ENCODE results near the gene PDE1C. TPM values are rescaled to one million over a fixed set of nuclear protein-coding genes. Genes with fewer than 3 reads are reported as not detected.

The PDE1C gene
- polyA plus RNA-seq, 1 of the 3 experiments (the other 2 are of a cell fraction): 4.6 TPM

DNA sequence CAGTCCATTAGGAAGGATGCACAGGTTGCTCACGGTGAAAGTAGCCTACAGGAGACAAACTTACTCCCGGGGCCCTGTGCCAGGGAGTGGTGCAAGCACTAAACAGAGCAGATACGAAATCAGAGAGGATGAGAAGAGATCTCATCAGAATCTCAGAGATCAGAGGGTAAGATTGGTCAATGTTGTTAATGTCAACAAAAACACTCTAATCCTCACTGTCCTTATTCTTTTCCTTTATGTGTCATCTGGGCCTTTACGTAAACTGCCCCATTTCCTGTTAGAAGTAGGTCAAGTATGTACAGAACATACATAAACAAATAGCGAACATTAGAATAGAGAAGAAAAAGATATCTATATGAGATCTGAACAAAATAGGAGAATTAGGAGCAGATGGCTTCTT is 220.1 kb downstream of the PDE1C start:
- Histone ChIP-seq H3K27me3 (ENCODE audit: insufficient read depth) (no peaks in the 10 kb centered on the region), H4K20me1 (ENCODE audit: insufficient read depth) (no peaks in the 10 kb centered on the region), H3K9me2 (no peaks in the 10 kb centered on the region), H3K9ac (no peak overlapping the region), H3K4me3 (ENCODE audit: low read depth in 2 of 2, low read length in 1 of 2) (no peak overlapping the region), H3K27ac (ENCODE audit: low read depth in 2 of 2, low read length in 1 of 2) (no peak overlapping the region), H3K79me2 (ENCODE audit: insufficient read depth) (no peaks in the 10 kb centered on the region), H3K9me3 (no peaks in the 10 kb centered on the region), H3K4me1 (ENCODE audit: control insufficient read depth in 1 of 2, insufficient read depth in 2 of 2, low read depth in 1 of 2, low read length in 1 of 2) (no peaks in the 10 kb centered on the region), H3F3A (replicated peaks; ENCODE audit: insufficient read depth) (no peaks in the 10 kb centered on the region), H3K36me3 (replicated peaks in 1 of 2; ENCODE audit: control insufficient read depth in 1 of 2, insufficient read depth in 2 of 2, low read length in 1 of 2) (peaks cover 0 to 2% of the 10 kb centered on the region in 2 experiments), H3K4me2 (no peak overlapping the region), H2AFZ (ENCODE audit: low read depth) (no peak overlapping the region)
- POLR2A ChIA-PET: no interaction called here
- no peak for DNase-seq
- TF ChIP-seq FOXJ3 (CRISPR knock-in tag; IDR thresholded peaks at IDR 0.05): no peak
- no peak for TF ChIP-seq GABPA (IDR thresholded peaks at IDR 0.05; ENCODE audit: low read depth)
- no peak for TF ChIP-seq NRF1 (IDR thresholded peaks at IDR 0.05; ENCODE audit: low read depth, low read length)
- no peak for TF ChIP-seq JUND (IDR thresholded peaks at IDR 0.05)
- no peak for TF ChIP-seq RFX5 (IDR thresholded peaks at IDR 0.05; ENCODE audit: low read length)
- TF ChIP-seq, protein P1, sequence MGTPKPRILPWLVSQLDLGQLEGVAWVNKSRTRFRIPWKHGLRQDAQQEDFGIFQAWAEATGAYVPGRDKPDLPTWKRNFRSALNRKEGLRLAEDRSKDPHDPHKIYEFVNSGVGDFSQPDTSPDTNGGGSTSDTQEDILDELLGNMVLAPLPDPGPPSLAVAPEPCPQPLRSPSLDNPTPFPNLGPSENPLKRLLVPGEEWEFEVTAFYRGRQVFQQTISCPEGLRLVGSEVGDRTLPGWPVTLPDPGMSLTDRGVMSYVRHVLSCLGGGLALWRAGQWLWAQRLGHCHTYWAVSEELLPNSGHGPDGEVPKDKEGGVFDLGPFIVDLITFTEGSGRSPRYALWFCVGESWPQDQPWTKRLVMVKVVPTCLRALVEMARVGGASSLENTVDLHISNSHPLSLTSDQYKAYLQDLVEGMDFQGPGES (IDR thresholded peaks at IDR 0.05; ENCODE audit: low read depth, low read length): no peak
- TF ChIP-seq SIN3A (IDR thresholded peaks at IDR 0.05; ENCODE audit: borderline replicate concordance, low read depth, low read length): no peak
- no peak for TF ChIP-seq TEAD4 (IDR thresholded peaks at IDR 0.05; ENCODE audit: borderline replicate concordance, insufficient read depth)
- TF ChIP-seq SMC3 (IDR thresholded peaks at IDR 0.05; ENCODE audit: low read depth, low read length): no peak
- TF ChIP-seq TCF12 (IDR thresholded peaks at IDR 0.05): no peak
- TF ChIP-seq NFIC (IDR thresholded peaks at IDR 0.05; ENCODE audit: borderline replicate concordance): no peak
- TF ChIP-seq TAF1 (IDR thresholded peaks at IDR 0.05; ENCODE audit: borderline replicate concordance, low read depth, low read length): no peak
- TF ChIP-seq, protein P2, sequence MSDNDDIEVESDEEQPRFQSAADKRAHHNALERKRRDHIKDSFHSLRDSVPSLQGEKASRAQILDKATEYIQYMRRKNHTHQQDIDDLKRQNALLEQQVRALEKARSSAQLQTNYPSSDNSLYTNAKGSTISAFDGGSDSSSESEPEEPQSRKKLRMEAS (IDR thresholded peaks at IDR 0.05; ENCODE audit: low read depth): no peak
- TF ChIP-seq, protein P3, sequence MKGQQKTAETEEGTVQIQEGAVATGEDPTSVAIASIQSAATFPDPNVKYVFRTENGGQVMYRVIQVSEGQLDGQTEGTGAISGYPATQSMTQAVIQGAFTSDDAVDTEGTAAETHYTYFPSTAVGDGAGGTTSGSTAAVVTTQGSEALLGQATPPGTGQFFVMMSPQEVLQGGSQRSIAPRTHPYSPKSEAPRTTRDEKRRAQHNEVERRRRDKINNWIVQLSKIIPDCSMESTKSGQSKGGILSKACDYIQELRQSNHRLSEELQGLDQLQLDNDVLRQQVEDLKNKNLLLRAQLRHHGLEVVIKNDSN (IDR thresholded peaks at IDR 0.05; ENCODE audit: borderline replicate concordance, low read depth): no peak
- no peak for TF ChIP-seq YY1 (IDR thresholded peaks at IDR 0.05; ENCODE audit: low read depth)
- 12% methylated on average over 5 of the region's 5 CpGs for WGBS (ENCODE audit: low lambda C conversion rate)
- CTCF ChIA-PET: no interaction called here

DNA sequence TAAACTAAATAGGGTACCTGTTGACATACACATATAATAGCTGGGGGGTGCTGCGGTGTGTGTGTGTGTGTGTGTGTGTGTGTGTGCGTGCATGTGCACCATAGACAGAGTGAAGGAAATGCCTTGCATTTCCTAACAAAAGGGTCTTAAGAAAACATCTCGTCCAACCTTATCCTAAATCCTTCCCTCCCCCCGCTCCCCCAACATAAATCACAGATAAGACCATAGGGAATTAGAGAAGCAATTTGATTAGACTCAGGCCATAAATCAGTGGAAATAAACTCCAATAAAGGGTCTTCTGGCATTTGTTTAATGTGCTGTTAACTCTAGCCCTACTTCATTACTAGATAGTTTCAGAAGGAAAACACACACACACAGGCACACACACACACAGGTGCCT is 234.7 kb downstream of the PDE1C start:
- H3K4me3 ChIP-seq (ENCODE audit: low read depth in 2 of 2, low read length in 1 of 2): no peak overlapping the region
- WGBS (ENCODE audit: low lambda C conversion rate): 12% methylated on average over 4 of the region's 4 CpGs
- no peaks in the 10 kb centered on the region for H3F3A ChIP-seq (replicated peaks; ENCODE audit: insufficient read depth)
- H3K4me1 ChIP-seq (ENCODE audit: control insufficient read depth in 1 of 2, insufficient read depth in 2 of 2, low read depth in 1 of 2, low read length in 1 of 2): no peaks in the 10 kb centered on the region
- H3K36me3 ChIP-seq (replicated peaks in 1 of 2; ENCODE audit: control insufficient read depth in 1 of 2, insufficient read depth in 2 of 2, low read length in 1 of 2): no peaks in the 10 kb centered on the region
- H3K79me2 ChIP-seq (ENCODE audit: insufficient read depth): no peaks in the 10 kb centered on the region
- H4K20me1 ChIP-seq (ENCODE audit: insufficient read depth): no peaks in the 10 kb centered on the region
- no peak overlapping the region for H2AFZ ChIP-seq (ENCODE audit: low read depth)
- POLR2A ChIA-PET: no interaction called here
- no peak overlapping the region for H3K4me2 ChIP-seq
- CTCF ChIA-PET: no interaction called here
- H3K9me3 ChIP-seq: no peaks in the 10 kb centered on the region
- no peak for DNase-seq
- no peak overlapping the region for H3K9ac ChIP-seq
- no peak overlapping the region for H3K27ac ChIP-seq (ENCODE audit: low read depth in 2 of 2, low read length in 1 of 2)
- no peaks in the 10 kb centered on the region for H3K9me2 ChIP-seq
- H3K27me3 ChIP-seq (ENCODE audit: insufficient read depth): peaks cover 9% of the 10 kb centered on the region; the same call in 1 of the 2 replicates
- TF ChIP-seq, protein P4, sequence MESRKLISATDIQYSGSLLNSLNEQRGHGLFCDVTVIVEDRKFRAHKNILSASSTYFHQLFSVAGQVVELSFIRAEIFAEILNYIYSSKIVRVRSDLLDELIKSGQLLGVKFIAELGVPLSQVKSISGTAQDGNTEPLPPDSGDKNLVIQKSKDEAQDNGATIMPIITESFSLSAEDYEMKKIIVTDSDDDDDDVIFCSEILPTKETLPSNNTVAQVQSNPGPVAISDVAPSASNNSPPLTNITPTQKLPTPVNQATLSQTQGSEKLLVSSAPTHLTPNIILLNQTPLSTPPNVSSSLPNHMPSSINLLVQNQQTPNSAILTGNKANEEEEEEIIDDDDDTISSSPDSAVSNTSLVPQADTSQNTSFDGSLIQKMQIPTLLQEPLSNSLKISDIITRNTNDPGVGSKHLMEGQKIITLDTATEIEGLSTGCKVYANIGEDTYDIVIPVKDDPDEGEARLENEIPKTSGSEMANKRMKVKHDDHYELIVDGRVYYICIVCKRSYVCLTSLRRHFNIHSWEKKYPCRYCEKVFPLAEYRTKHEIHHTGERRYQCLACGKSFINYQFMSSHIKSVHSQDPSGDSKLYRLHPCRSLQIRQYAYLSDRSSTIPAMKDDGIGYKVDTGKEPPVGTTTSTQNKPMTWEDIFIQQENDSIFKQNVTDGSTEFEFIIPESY (IDR thresholded peaks at IDR 0.05; ENCODE audit: borderline replicate concordance, low read depth): no peak
- no peak for TF ChIP-seq NRF1 (IDR thresholded peaks at IDR 0.05; ENCODE audit: low read depth, low read length)
- TF ChIP-seq TEAD4 (IDR thresholded peaks at IDR 0.05; ENCODE audit: borderline replicate concordance, insufficient read depth): no peak
- no peak for TF ChIP-seq TCF12 (IDR thresholded peaks at IDR 0.05)
- no peak for TF ChIP-seq JUND (IDR thresholded peaks at IDR 0.05)
- no peak for TF ChIP-seq SMC3 (IDR thresholded peaks at IDR 0.05; ENCODE audit: low read depth, low read length)
- TF ChIP-seq MEF2A (IDR thresholded peaks at IDR 0.05; ENCODE audit: borderline replicate concordance, low read depth): no peak
- TF ChIP-seq FOXJ3 (CRISPR knock-in tag; IDR thresholded peaks at IDR 0.05): no peak
- TF ChIP-seq SIN3A (IDR thresholded peaks at IDR 0.05; ENCODE audit: borderline replicate concordance, low read depth, low read length): no peak
- no peak for TF ChIP-seq FOSL2 (IDR thresholded peaks at IDR 0.05; ENCODE audit: borderline replicate concordance, low read depth)
- TF ChIP-seq, protein P5, sequence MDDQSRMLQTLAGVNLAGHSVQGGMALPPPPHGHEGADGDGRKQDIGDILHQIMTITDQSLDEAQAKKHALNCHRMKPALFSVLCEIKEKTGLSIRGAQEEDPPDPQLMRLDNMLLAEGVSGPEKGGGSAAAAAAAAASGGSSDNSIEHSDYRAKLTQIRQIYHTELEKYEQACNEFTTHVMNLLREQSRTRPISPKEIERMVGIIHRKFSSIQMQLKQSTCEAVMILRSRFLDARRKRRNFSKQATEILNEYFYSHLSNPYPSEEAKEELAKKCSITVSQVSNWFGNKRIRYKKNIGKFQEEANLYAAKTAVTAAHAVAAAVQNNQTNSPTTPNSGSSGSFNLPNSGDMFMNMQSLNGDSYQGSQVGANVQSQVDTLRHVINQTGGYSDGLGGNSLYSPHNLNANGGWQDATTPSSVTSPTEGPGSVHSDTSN (IDR thresholded peaks at IDR 0.05): no peak
- TF ChIP-seq, protein P3 (IDR thresholded peaks at IDR 0.05; ENCODE audit: borderline replicate concordance, low read depth): no peak
- TF ChIP-seq YY1 (IDR thresholded peaks at IDR 0.05; ENCODE audit: low read depth): no peak
- TF ChIP-seq EP300 (IDR thresholded peaks at IDR 0.05; ENCODE audit: borderline replicate concordance in 1 of 2, low read depth in 1 of 2, low read length in 1 of 2): no peak
- TF ChIP-seq, protein P1 (IDR thresholded peaks at IDR 0.05; ENCODE audit: low read depth, low read length): no peak

Measured in SK-N-SH (cell line).